ENCODE measurements around the gene RNPEPL1. TPM values are rescaled to one million over a fixed set of nuclear protein-coding genes. Genes with fewer than 3 reads are reported as not detected.
"Not testable (repeated sequence)": the region's sequence is repeated elsewhere in the genome, so short reads cannot be mapped to it uniquely, and the experiment has no call there.

Gene RNPEPL1
- total RNA-seq, 1 experiment from 2014 or later = 28.4 TPM

DNA sequence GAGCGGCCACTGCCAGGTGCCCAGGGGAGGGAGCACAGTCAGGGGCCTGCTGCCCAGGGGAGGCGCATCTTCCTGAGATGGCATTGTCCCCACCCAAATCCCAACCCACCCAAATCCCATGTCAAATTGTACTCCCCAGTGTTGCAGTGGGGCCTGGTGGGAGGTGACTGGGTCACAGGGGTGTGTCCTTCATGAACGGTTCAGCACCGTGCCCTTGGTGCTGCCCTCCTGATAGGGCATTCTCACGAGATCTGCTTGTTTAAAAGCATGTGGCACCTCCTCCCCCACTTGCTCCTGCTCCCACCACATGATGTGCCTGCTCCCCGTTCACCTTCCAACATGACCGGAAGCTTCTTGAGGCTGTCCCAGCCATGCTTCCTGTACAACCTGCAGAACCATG lies 38.1 kb upstream of the RNPEPL1 start:
- Histone ChIP-seq H2AFZ (ENCODE audit: low read length) (no peak overlapping the region), H3K9me3 (ENCODE audit: low read length) (peaks cover 32% of the 10 kb centered on the region), H3K36me3 (ENCODE audit: insufficient read depth, low read length) (peaks cover 88% of the 10 kb centered on the region), H3K4me1 (ENCODE audit: low read length) (no peaks in the 10 kb centered on the region), H3K4me3 (ENCODE audit: low read length) (no peak overlapping the region), H3K9me2 (replicated peaks; ENCODE audit: insufficient read depth, low read length) (no peaks in the 10 kb centered on the region), H3K27ac (ENCODE audit: low read length) (no peak overlapping the region), H4K20me1 (ENCODE audit: insufficient read depth, low read depth, low read length) (no peaks in the 10 kb centered on the region), H3K9ac (ENCODE audit: low read length) (no peak overlapping the region), H3K27me3 (ENCODE audit: low read length) (no peaks in the 10 kb centered on the region), H3K4me2 (ENCODE audit: low read depth, low read length, poor library complexity, severe bottlenecking) (no peak overlapping the region), H3K79me2 (ENCODE audit: low read length) (peaks cover 70% of the 10 kb centered on the region)
- DNase-seq = no peak

DNA sequence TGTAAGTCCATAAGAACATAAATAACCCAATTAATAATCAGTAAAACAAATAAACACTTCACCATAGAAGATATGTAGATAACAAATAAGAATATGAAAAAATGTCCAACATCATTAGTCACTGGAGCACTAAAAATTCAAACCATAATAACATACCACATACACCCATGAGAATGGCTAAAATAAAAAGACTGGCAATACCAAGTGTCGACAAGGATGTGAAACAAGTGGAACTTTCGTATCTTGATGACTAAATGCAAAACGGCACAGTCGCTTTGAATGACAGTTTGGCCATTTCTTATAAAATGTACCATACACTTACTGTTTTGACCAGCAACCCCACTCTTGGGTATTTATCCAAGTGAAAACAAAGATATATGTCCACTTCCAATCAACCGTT lies 37.2 kb upstream of the RNPEPL1 start:
- Histone ChIP-seq H3K4me2 (ENCODE audit: low read depth, low read length, poor library complexity, severe bottlenecking) (no peak overlapping the region), H3K9ac (ENCODE audit: low read length) (no peak overlapping the region), H3K27ac (ENCODE audit: low read length) (no peak overlapping the region), H3K9me2 (replicated peaks; ENCODE audit: insufficient read depth, low read length) (no peaks in the 10 kb centered on the region), H4K20me1 (ENCODE audit: insufficient read depth, low read depth, low read length) (no peaks in the 10 kb centered on the region), H3K27me3 (ENCODE audit: low read length) (no peaks in the 10 kb centered on the region), H3K36me3 (ENCODE audit: insufficient read depth, low read length) (peaks cover 88% of the 10 kb centered on the region), H3K9me3 (ENCODE audit: low read length) (peaks cover 24% of the 10 kb centered on the region), H3K79me2 (ENCODE audit: low read length) (peaks cover 72% of the 10 kb centered on the region), H3K4me3 (ENCODE audit: low read length) (no peak overlapping the region), H2AFZ (ENCODE audit: low read length) (no peak overlapping the region), H3K4me1 (ENCODE audit: low read length) (no peaks in the 10 kb centered on the region)
- no peak for DNase-seq

DNA sequence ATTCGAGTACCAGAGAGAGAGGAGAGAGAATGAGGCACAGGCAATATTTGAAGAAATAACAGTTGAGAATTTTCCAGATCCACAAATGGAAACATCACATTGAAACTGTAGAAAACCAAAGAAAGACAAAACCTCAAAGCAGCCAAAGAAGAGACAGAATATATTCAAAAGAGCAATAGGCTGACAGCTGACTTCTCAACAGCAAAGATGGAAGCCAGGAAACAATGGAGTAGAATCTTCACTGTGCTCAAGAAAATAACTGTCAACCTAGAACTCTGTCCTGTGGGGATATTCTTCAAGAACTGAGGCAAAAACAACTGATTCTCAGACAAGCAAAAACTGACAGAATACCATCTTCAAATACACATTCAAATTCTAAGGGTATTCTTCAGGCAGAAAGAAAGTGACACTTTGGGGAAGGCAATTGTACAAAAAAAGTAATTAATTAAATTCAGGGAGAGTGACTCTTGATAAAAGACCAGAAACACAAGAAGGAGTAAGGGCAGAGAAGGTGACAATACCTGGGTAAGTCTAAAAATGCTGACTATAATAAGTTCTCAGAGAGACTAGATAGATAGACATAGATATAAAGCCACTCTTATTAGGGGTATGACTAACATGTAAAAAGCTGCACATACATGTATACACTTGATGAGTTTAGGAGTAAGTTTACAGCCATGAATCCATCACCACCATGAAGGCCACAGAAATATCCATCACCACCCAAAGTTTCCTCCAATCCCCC lies 36.1 kb upstream of the RNPEPL1 start:
- Histone ChIP-seq H3K9ac (ENCODE audit: low read length) (no peak overlapping the region), H3K79me2 (ENCODE audit: low read length) (peaks cover 74% of the 10 kb centered on the region), H3K27ac (ENCODE audit: low read length) (no peak overlapping the region), H3K4me2 (ENCODE audit: low read depth, low read length, poor library complexity, severe bottlenecking) (no peak overlapping the region), H3K4me1 (ENCODE audit: low read length) (no peaks in the 10 kb centered on the region), H4K20me1 (ENCODE audit: insufficient read depth, low read depth, low read length) (no peaks in the 10 kb centered on the region), H3K9me3 (ENCODE audit: low read length) (peaks cover 16% of the 10 kb centered on the region), H3K36me3 (ENCODE audit: insufficient read depth, low read length) (peaks cover 86% of the 10 kb centered on the region), H2AFZ (ENCODE audit: low read length) (no peak overlapping the region), H3K27me3 (ENCODE audit: low read length) (no peaks in the 10 kb centered on the region), H3K4me3 (ENCODE audit: low read length) (no peak overlapping the region), H3K9me2 (replicated peaks; ENCODE audit: insufficient read depth, low read length) (no peaks in the 10 kb centered on the region)
- no peak for DNase-seq

DNA sequence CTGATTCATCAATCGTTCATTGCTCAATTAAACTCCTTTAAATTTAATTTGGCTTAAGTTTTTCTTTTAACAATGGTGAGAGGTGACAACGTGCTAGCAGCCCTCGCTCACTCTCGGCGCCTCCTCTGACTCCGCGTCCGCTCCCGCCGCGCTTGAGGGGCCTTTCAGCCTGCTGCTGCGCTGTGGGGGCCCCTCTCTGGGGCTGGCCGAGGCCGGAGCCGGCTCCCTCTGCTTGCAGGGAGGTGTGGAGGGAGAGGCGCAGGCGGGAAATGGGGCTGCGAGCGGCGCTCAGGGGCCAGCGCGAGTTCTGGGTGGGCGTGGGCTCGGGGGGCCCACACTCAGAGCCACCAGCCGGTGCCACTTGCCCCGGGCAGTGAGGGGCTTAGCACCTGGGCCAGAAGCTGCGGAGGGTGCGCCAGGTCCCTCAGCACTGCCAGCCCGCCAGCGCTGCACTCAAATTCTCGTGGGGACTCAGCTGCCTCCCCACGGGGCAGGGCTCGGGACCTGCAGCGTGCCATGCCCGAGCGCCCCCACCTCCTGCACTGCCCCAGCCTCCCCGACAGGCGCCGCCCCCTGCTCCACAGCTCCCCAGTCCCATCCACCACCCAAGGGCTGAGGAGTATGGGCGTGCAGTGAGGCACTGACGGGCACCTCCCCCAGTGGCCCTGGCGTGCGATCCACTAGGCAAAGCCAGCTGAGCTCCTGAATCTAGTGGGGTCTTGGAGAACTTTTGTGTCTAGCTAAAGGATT lies 30.1 kb upstream of the RNPEPL1 start:
- Histone ChIP-seq H3K27ac (ENCODE audit: low read length) (no peak overlapping the region), H3K36me3 (ENCODE audit: insufficient read depth, low read length) (peaks cover 64% of the 10 kb centered on the region), H3K4me2 (ENCODE audit: low read depth, low read length, poor library complexity, severe bottlenecking) (no peak overlapping the region), H3K27me3 (ENCODE audit: low read length) (no peaks in the 10 kb centered on the region), H2AFZ (ENCODE audit: low read length) (no peak overlapping the region), H3K9ac (ENCODE audit: low read length) (no peak overlapping the region), H3K4me3 (ENCODE audit: low read length) (no peak overlapping the region), H3K4me1 (ENCODE audit: low read length) (no peaks in the 10 kb centered on the region), H4K20me1 (ENCODE audit: insufficient read depth, low read depth, low read length) (no peaks in the 10 kb centered on the region), H3K9me2 (replicated peaks; ENCODE audit: insufficient read depth, low read length) (no peaks in the 10 kb centered on the region), H3K79me2 (ENCODE audit: low read length) (peaks cover 68% of the 10 kb centered on the region), H3K9me3 (ENCODE audit: low read length) (no peaks in the 10 kb centered on the region)
- no peak for DNase-seq

DNA sequence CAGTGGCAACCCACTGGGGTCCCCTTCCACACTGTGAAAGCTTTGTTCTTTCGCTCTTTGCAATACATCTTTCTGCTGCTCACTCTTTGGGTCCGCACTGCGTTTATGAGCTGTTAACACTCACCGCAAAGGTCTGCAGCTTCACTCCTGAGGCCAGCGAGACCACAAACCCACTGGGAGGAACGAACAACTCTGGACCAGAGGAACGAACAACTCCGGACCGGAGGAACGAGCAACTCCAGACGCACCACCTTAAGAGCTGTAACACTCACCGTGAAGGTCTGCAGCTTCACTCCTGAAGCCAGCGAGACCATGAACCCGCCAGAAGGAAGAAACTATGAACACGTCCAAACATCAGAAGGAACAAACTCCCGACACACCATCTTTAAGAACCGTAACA lies 29.2 kb upstream of the RNPEPL1 start:
- not testable (repeated sequence) for H3K27me3 ChIP-seq (ENCODE audit: low read length); H3K27ac ChIP-seq (ENCODE audit: low read length); H3K9ac ChIP-seq (ENCODE audit: low read length); H3K4me1 ChIP-seq (ENCODE audit: low read length); DNase-seq; H3K4me3 ChIP-seq (ENCODE audit: low read length); H3K4me2 ChIP-seq (ENCODE audit: low read depth, low read length, poor library complexity, severe bottlenecking); H4K20me1 ChIP-seq (ENCODE audit: insufficient read depth, low read depth, low read length); H2AFZ ChIP-seq (ENCODE audit: low read length); H3K9me3 ChIP-seq (ENCODE audit: low read length); H3K9me2 ChIP-seq (replicated peaks; ENCODE audit: insufficient read depth, low read length)
- Histone ChIP-seq H3K79me2 (ENCODE audit: low read length) (peaks cover 66% of the 10 kb centered on the region), H3K36me3 (ENCODE audit: insufficient read depth, low read length) (peaks cover 62% of the 10 kb centered on the region)

DNA sequence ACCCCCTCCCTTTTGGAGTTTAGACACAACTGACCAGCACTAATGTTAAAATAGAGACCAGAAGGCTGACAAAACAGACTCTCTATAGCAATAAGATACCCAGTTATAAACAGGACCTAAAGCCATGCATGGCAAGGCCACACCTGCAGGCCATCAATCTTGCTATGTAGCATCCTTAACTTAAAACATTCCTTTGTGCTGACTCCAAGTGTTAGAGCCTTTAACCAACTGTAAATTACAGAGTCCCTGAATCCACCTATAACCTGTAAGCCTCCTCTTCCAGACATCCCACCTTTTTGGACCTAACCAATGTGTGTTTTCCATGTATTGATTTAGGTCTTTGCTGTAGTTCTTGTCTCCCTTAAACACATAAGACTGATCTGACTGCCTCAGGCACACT lies 28.4 kb upstream of the RNPEPL1 start:
- H4K20me1 ChIP-seq (ENCODE audit: insufficient read depth, low read depth, low read length) = no peaks in the 10 kb centered on the region
- no peak overlapping the region for H2AFZ ChIP-seq (ENCODE audit: low read length)
- H3K4me3 ChIP-seq (ENCODE audit: low read length) = no peak overlapping the region
- no peaks in the 10 kb centered on the region for H3K27me3 ChIP-seq (ENCODE audit: low read length)
- H3K4me2 ChIP-seq (ENCODE audit: low read depth, low read length, poor library complexity, severe bottlenecking) = no peak overlapping the region
- H3K9me3 ChIP-seq (ENCODE audit: low read length) = no peaks in the 10 kb centered on the region
- peaks cover 61% of the 10 kb centered on the region for H3K79me2 ChIP-seq (ENCODE audit: low read length)
- H3K27ac ChIP-seq (ENCODE audit: low read length) = no peak overlapping the region
- H3K9ac ChIP-seq (ENCODE audit: low read length) = no peak overlapping the region
- H3K36me3 ChIP-seq (ENCODE audit: insufficient read depth, low read length) = peaks cover 56% of the 10 kb centered on the region
- no peaks in the 10 kb centered on the region for H3K4me1 ChIP-seq (ENCODE audit: low read length)
- no peaks in the 10 kb centered on the region for H3K9me2 ChIP-seq (replicated peaks; ENCODE audit: insufficient read depth, low read length)
- DNase-seq = no peak

DNA sequence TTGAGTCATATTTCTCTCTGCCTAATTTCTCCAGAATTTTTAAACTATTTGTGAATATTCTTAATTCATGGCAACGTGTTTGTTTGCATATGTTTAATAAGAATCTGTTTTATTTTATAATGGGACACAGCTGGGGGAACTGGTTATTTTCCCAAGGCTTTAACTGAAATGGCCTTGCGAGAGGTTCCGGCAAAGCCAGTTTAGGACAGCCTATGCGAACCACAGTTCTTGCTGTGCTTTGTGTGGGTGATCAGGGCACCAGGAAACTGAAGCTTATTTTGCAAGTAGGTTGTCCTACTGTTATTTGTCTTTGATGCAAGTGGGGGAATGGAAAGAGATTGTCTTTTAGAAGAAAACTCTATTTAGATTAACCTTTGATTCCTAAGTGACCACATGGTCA lies 17.0 kb upstream of the RNPEPL1 start:
- no peaks in the 10 kb centered on the region for H4K20me1 ChIP-seq (ENCODE audit: insufficient read depth, low read depth, low read length)
- H3K4me1 ChIP-seq (ENCODE audit: low read length) = no peaks in the 10 kb centered on the region
- peaks cover 51% of the 10 kb centered on the region for H3K36me3 ChIP-seq (ENCODE audit: insufficient read depth, low read length)
- no peak overlapping the region for H3K4me3 ChIP-seq (ENCODE audit: low read length)
- peaks cover 57% of the 10 kb centered on the region for H3K79me2 ChIP-seq (ENCODE audit: low read length)
- H2AFZ ChIP-seq (ENCODE audit: low read length) = no peak overlapping the region
- peaks cover 4% of the 10 kb centered on the region for H3K9me3 ChIP-seq (ENCODE audit: low read length)
- no peaks in the 10 kb centered on the region for H3K27me3 ChIP-seq (ENCODE audit: low read length)
- no peaks in the 10 kb centered on the region for H3K9me2 ChIP-seq (replicated peaks; ENCODE audit: insufficient read depth, low read length)
- no peak overlapping the region for H3K4me2 ChIP-seq (ENCODE audit: low read depth, low read length, poor library complexity, severe bottlenecking)
- no peak overlapping the region for H3K27ac ChIP-seq (ENCODE audit: low read length)
- no peak for DNase-seq
- H3K9ac ChIP-seq (ENCODE audit: low read length) = no peak overlapping the region

DNA sequence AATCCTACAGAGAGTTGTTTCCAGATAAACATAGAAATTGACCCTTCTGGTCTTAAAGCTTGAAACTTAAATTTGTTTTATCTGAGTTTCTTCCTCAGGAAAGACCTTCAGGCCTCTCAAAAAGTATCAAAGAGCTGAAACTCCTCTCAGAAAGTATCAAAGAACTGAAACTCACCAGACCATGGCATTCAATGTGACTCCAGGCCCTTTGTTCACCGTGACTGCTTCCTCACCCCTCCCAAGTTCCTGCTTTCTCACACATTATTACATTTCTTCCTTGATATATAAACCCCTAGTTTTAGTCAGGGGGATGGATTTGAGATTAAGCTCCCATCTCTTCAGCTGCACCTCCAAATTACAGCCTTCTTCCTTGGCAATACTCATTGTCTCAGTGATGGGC lies 16.5 kb upstream of the RNPEPL1 start:
- Histone ChIP-seq H3K4me2 (ENCODE audit: low read depth, low read length, poor library complexity, severe bottlenecking) (no peak overlapping the region), H3K9me2 (replicated peaks; ENCODE audit: insufficient read depth, low read length) (no peaks in the 10 kb centered on the region), H4K20me1 (ENCODE audit: insufficient read depth, low read depth, low read length) (no peaks in the 10 kb centered on the region), H2AFZ (ENCODE audit: low read length) (no peak overlapping the region), H3K27me3 (ENCODE audit: low read length) (no peaks in the 10 kb centered on the region), H3K9me3 (ENCODE audit: low read length) (peaks cover 4% of the 10 kb centered on the region), H3K4me3 (ENCODE audit: low read length) (no peak overlapping the region), H3K9ac (ENCODE audit: low read length) (no peak overlapping the region), H3K79me2 (ENCODE audit: low read length) (peaks cover 63% of the 10 kb centered on the region), H3K4me1 (ENCODE audit: low read length) (no peaks in the 10 kb centered on the region), H3K36me3 (ENCODE audit: insufficient read depth, low read length) (peaks cover 55% of the 10 kb centered on the region), H3K27ac (ENCODE audit: low read length) (no peak overlapping the region)
- DNase-seq = no peak

All from Karpas-422 (cell line).